SK-N-SH treated with all-trans-retinoic acid at 6 μM for 48 hours (cell line): ENCODE results near the gene PPP1R1A.

Source experiments
- ATAC-seq: fragments of 200-7000 bp; cut with Tn5 transposase; 3 replicates; pipeline ENCODE4 v1.9.1; 2020; ENCODE audit warnings: mild to moderate bottlenecking, moderate library complexity
- ARNTL ChIP-seq: fragments of 450-650 bp; formaldehyde crosslinking; IDR thresholded peaks from 2 replicates; pipeline ENCODE4 v1.5.0; 2020; ENCODE audit warnings: low read depth, mild to moderate bottlenecking, moderate library complexity, borderline replicate concordance
- BACH2 ChIP-seq: fragments of 250-450 bp; sonication (Bioruptor Pico); IDR thresholded peaks from 2 replicates; pipeline ENCODE4 v1.9.0; 2021; ENCODE audit warnings: mild to moderate bottlenecking, borderline replicate concordance
- CREB5 ChIP-seq: fragments of 250-450 bp; sonication (Bioruptor Pico); IDR thresholded peaks from 2 replicates; pipeline ENCODE4 v1.5.1; 2020; ENCODE audit warnings: low read depth, mild to moderate bottlenecking, moderate library complexity
- CSDC2 ChIP-seq: fragments of 250-450 bp; sonication (Bioruptor Pico); IDR thresholded peaks from 2 replicates; pipeline ENCODE4 v1.5.0; 2020; ENCODE audit warnings: mild to moderate bottlenecking, moderate library complexity
- CSRNP3 ChIP-seq: fragments of 250-450 bp; sonication (Bioruptor Pico); IDR thresholded peaks from 2 replicates; pipeline ENCODE4 v1.5.1; 2021; ENCODE audit warnings: mild to moderate bottlenecking, moderate library complexity
- ESRRG ChIP-seq: fragments of 250-450 bp; sonication (Bioruptor Pico); IDR thresholded peaks from 2 replicates; pipeline ENCODE4 v1.6.1; 2021; ENCODE audit warnings: mild to moderate bottlenecking
- GLIS3 ChIP-seq: fragments of 250-450 bp; sonication (Bioruptor Pico); IDR thresholded peaks from 2 replicates; pipeline ENCODE4 v1.5.0; 2020; ENCODE audit warnings: mild to moderate bottlenecking, moderate library complexity
- ISL1 ChIP-seq: fragments of 250-450 bp; sonication (Bioruptor Pico); IDR thresholded peaks from 2 replicates; pipeline ENCODE4 v2.1.2; 2022; ENCODE audit warnings: mild to moderate bottlenecking, moderate library complexity
- OSR1 ChIP-seq: fragments of 250-450 bp; sonication (Bioruptor Pico); IDR thresholded peaks from 2 replicates; pipeline ENCODE4 v1.8.0; 2022; ENCODE audit warnings: moderate library complexity, mild to moderate bottlenecking, inconsistent platforms
- PATZ1 ChIP-seq: fragments of 250-450 bp; sonication (Bioruptor Pico); IDR thresholded peaks from 2 replicates; pipeline ENCODE4 v1.8.0; 2020; ENCODE audit warnings: mild to moderate bottlenecking, moderate library complexity, borderline replicate concordance
- POU6F1 ChIP-seq: fragments of 250-450 bp; sonication (Bioruptor Pico); IDR thresholded peaks from 2 replicates; pipeline ENCODE4 v1.8.0; 2021; ENCODE audit warnings: low read depth, mild to moderate bottlenecking, moderate library complexity, borderline replicate concordance
- PPARA ChIP-seq: fragments of 250-450 bp; sonication (Bioruptor Pico); IDR thresholded peaks from 2 replicates; pipeline ENCODE4 v1.5.0; 2020; ENCODE audit warnings: mild to moderate bottlenecking, borderline replicate concordance
- SNAI2 ChIP-seq: fragments of 250-450 bp; sonication (Bioruptor Pico); IDR thresholded peaks from 2 replicates; pipeline ENCODE4 v1.5.0; 2020; ENCODE audit warnings: mild to moderate bottlenecking, moderate library complexity
- TOX ChIP-seq: fragments of 250-450 bp; sonication (Bioruptor Pico); IDR thresholded peaks from 2 replicates; pipeline ENCODE4 v1.8.0; 2021; ENCODE audit warnings: mild to moderate bottlenecking, moderate library complexity, borderline replicate concordance
- TSHZ2 ChIP-seq: fragments of 250-450 bp; sonication (Bioruptor Pico); IDR thresholded peaks from 2 replicates; pipeline ENCODE4 v1.5.0; 2020; ENCODE audit warnings: mild to moderate bottlenecking, moderate library complexity
- ZC3H10 ChIP-seq: fragments of 250-450 bp; sonication (Bioruptor Pico); IDR thresholded peaks from 2 replicates; pipeline ENCODE4 v1.5.1; 2021; ENCODE audit warnings: mild to moderate bottlenecking, moderate library complexity
- ZFP3 ChIP-seq: fragments of 250-450 bp; sonication (Bioruptor Pico); IDR thresholded peaks from 2 replicates; pipeline ENCODE4 v1.5.0; 2020; ENCODE audit warnings: mild to moderate bottlenecking, moderate library complexity
- ZFP30 ChIP-seq: fragments of 450-650 bp; formaldehyde crosslinking; IDR thresholded peaks from 2 replicates; pipeline ENCODE4 v1.5.0; 2022; ENCODE audit warnings: mild to moderate bottlenecking, moderate library complexity
- ZNF565 ChIP-seq: fragments of 450-650 bp; formaldehyde crosslinking; conservative IDR thresholded peaks from 2 replicates; pipeline ENCODE4 v1.5.0; 2020; ENCODE audit warnings: low read depth, mild to moderate bottlenecking, moderate library complexity
- ZNF8 ChIP-seq: fragments of 450-650 bp; formaldehyde crosslinking; IDR thresholded peaks from 2 replicates; pipeline ENCODE4 v1.5.0; 2020; ENCODE audit warnings: mild to moderate bottlenecking, moderate library complexity

Gene PPP1R1A

DNA sequence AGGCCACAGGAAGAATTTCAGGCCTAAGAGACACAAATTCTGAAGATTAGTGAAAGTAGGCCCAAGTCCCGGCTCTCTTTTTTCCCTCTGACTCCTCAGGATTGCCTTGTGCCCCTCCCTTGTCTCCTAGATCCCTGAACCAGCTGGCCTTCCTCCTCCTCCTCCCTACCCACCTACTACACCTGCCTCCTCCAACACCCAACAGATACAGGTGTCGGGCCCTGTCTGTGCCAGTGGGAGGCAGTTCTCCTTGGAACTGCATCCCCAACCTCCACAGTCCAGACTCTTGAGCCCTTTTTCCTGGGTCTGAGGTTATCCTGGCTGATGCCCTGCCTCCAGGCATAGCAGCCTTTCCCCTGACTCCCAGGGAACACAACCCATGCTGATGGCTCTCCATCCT, 1.8 kb downstream of the PPP1R1A start:
- TF ChIP-seq ZFP30 (CRISPR knock-in tag) (no peak), ZNF8 (CRISPR knock-in tag) (no peak), PPARA (CRISPR knock-in tag) (no peak), OSR1 (CRISPR knock-in tag) (no peak), POU6F1 (CRISPR knock-in tag) (no peak), PATZ1 (no peak), BACH2 (no peak), ISL1 (CRISPR knock-in tag) (no peak), TOX (CRISPR knock-in tag) (no peak), ZFP3 (CRISPR knock-in tag) (no peak), SNAI2 (no peak)
- no peak for ATAC-seq

DNA sequence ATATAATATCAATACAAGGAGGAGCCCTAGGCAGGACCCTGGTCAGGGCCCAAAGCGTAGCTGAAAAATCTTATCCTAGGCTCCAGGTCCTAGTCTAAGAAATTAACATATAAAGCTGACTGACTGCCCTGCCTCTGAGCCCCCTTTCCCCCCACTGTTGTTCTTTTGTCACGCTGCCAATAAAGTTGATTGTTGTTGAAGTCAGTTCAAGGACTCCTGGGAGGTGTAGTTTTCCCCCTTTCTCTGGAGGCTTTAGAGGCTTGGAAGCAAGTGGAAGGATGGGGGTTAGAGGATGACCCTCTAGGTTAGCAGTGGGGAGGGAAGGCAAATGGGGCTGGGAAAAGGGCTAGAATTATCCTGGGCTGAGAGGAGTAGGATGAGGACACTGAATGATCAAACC, 3.2 kb downstream of the PPP1R1A start:
- no peak for ATAC-seq
- TF ChIP-seq SNAI2: no peak

DNA sequence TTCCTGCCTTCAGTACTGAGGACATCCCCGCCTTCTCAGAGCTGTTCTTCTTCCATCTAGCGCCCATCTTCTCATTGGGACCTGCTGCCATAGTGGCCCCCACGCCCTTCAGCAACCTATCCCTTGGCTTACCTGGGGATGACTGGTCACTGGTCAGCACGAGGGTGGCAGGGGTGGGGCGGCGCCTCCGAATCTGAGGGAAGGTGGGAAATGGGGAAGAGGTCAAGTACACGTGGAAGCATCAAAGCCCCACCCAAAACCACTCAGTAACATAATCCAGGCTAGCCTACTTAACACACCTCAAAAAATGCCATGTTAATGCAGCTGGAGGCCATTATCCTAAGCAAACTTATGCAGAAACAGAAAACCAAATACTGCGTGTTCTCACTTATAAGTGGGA, 4.3 kb downstream of the PPP1R1A start:
- TF ChIP-seq ISL1 (CRISPR knock-in tag): no peak
- TF ChIP-seq PPARA (CRISPR knock-in tag): no peak
- no peak for TF ChIP-seq ARNTL (CRISPR knock-in tag)
- TF ChIP-seq ZC3H10 (CRISPR knock-in tag): no peak
- no peak for TF ChIP-seq ZNF8 (CRISPR knock-in tag)
- no peak for TF ChIP-seq ZNF565
- TF ChIP-seq TSHZ2 (CRISPR knock-in tag): no peak
- TF ChIP-seq SNAI2: no peak
- no peak for TF ChIP-seq ESRRG
- TF ChIP-seq ZFP3 (CRISPR knock-in tag): no peak
- TF ChIP-seq CSDC2 (CRISPR knock-in tag): no peak
- ATAC-seq: no peak

GRCh38 chr12:54583726-54584125, 4.7 kb downstream of the PPP1R1A start:
- ATAC-seq: no peak
- TF ChIP-seq ISL1 (CRISPR knock-in tag) (no peak), CSRNP3 (CRISPR knock-in tag) (no peak), GLIS3 (CRISPR knock-in tag) (no peak), ZFP3 (CRISPR knock-in tag) (no peak), CSDC2 (CRISPR knock-in tag) (no peak), ZNF8 (CRISPR knock-in tag) (no peak), BACH2 (no peak), CREB5 (CRISPR knock-in tag) (no peak)
